IMR-90 (cell line): Measurements from ENCODE around the gene GPC6.

Source experiments
- CEBPB ChIP-seq: IDR thresholded peaks from 2 replicates; pipeline ENCODE4 v1.6.1; 2012; ENCODE audit warnings: low read depth, low read length, improper control_type of control experiment
- CTCF ChIP-seq: conservative IDR thresholded peaks from 2 replicates; pipeline ENCODE4 v1.5.1; 2012; ENCODE audit warnings: mild to moderate bottlenecking, low read depth, low read length, improper control_type of control experiment
- ELK1 ChIP-seq: fragments of 150-350 bp; IDR thresholded peaks from 2 replicates; pipeline ENCODE4 v1.6.1; 2016; ENCODE audit warnings: low read depth, mild to moderate bottlenecking, low read length, moderate library complexity, borderline replicate concordance
- POLR2A ChIP-seq: IDR thresholded peaks from 2 replicates; pipeline ENCODE4 v1.6.1; 2012; ENCODE audit warnings: mild to moderate bottlenecking, low read depth, low read length

GRCh38 chr13:94345374-94346195 lies 1119.0 kb downstream of the GPC6 start:
- TF ChIP-seq POLR2A = no peak
- TF ChIP-seq CTCF = no peak; the same call in 1 of the 2 replicates
- no peak for TF ChIP-seq CEBPB
- no peak for TF ChIP-seq ELK1
